Neural crest cell (in vitro differentiated cells): ENCODE data around the gene PCSK4. TPM values are rescaled to one million over a fixed set of nuclear protein-coding genes. Genes with fewer than 3 reads are reported as not detected.

ENCODE experiments used
- DNase-seq: peaks from one replicate; pipeline ENCODE4 v3.0.0; 2021; ENCODE audit warnings: low read depth, mixed read lengths, low spot score
- H3K27ac Mint-ChIP-seq: one replicate; pipeline ENCODE4 v1.8.0; 2021; ENCODE audit warnings: mild to moderate bottlenecking, mixed read lengths; ENCODE audit not compliant: unreplicated experiment
- H3K27me3 Mint-ChIP-seq: 2 replicates; pipeline ENCODE4 v1.8.0; 2021; ENCODE audit warnings: low read depth, mild to moderate bottlenecking, mixed read lengths
- H3K36me3 Mint-ChIP-seq: 2 replicates; pipeline ENCODE4 v1.8.0; 2021; ENCODE audit warnings: low read depth, mild to moderate bottlenecking, mixed read lengths
- H3K4me1 Mint-ChIP-seq: 2 replicates; pipeline ENCODE4 v1.8.0; 2021; ENCODE audit warnings: mixed read lengths
- H3K4me3 Mint-ChIP-seq: one replicate; pipeline ENCODE4 v1.8.0; 2021; ENCODE audit warnings: mild to moderate bottlenecking, mixed read lengths
- H3K9me3 Mint-ChIP-seq: 2 replicates; pipeline ENCODE4 v1.8.0; 2021; ENCODE audit warnings: mixed read lengths
- CTCF ChIP-seq: fragments of 200-600 bp; sonication (generic); conservative IDR thresholded peaks from 2 replicates; pipeline ENCODE4 v1.5.0; 2021; ENCODE audit warnings: antibody characterized with exemption, mild to moderate bottlenecking
- total RNA-seq: library from RNA; stranded (reverse); gene quantifications from 2 replicates; pipeline ENCODE4 v1.2.1, GENCODE V29; 2021

Gene PCSK4
- total RNA-seq, 1 donor from 2014 or later = 11.7 TPM

- H3K9me3 Mint-ChIP-seq = no peaks in the 10 kb centered on the region
- H3K27ac Mint-ChIP-seq = no peak overlapping the region
- no peak for DNase-seq
- peaks cover 23% of the 10 kb centered on the region for H3K27me3 Mint-ChIP-seq
- no peak for TF ChIP-seq CTCF
- H3K4me3 Mint-ChIP-seq = peak overlapping the region; percentile 38
- peaks cover 13% of the 10 kb centered on the region for H3K4me1 Mint-ChIP-seq
- H3K36me3 Mint-ChIP-seq = no peaks in the 10 kb centered on the region
Observed at GRCh38 chr19:1494115-1494815, 4.1 kb upstream of the PCSK4 start.

GRCh38 chr19:1492474-1493006, 2.4 kb upstream of the PCSK4 start:
- H3K27ac Mint-ChIP-seq = no peak overlapping the region
- no peaks in the 10 kb centered on the region for H3K36me3 Mint-ChIP-seq
- H3K27me3 Mint-ChIP-seq = peaks cover 23% of the 10 kb centered on the region
- DNase-seq = no peak
- TF ChIP-seq CTCF = no peak
- H3K9me3 Mint-ChIP-seq = no peaks in the 10 kb centered on the region
- peaks cover 13% of the 10 kb centered on the region for H3K4me1 Mint-ChIP-seq
- peak overlapping the region; percentile 31 for H3K4me3 Mint-ChIP-seq

GRCh38 chr19:1491849-1492170, 1.7 kb upstream of the PCSK4 start:
- Mint-ChIP-seq H3K27me3 (peaks cover 23% of the 10 kb centered on the region), H3K4me1 (peaks cover 13% of the 10 kb centered on the region), H3K36me3 (no peaks in the 10 kb centered on the region), H3K4me3 (peak overlapping the region; percentile 85), H3K9me3 (no peaks in the 10 kb centered on the region), H3K27ac (no peak overlapping the region)
- DNase-seq = no peak
- no peak for TF ChIP-seq CTCF

- H3K36me3 Mint-ChIP-seq = no peaks in the 10 kb centered on the region
- peak within 1 kb of the TSS; percentile 92 for H3K4me3 Mint-ChIP-seq
- DNase-seq = no peak
- peaks cover 23% of the 10 kb centered on the region for H3K27me3 Mint-ChIP-seq
- peaks cover 9% of the 10 kb centered on the region for H3K4me1 Mint-ChIP-seq
- H3K27ac Mint-ChIP-seq = peak within 1 kb of the TSS; percentile 100
- H3K9me3 Mint-ChIP-seq = no peaks in the 10 kb centered on the region
- TF ChIP-seq CTCF = no peak
Observed at GRCh38 chr19:1491114-1491848, 1.1 kb upstream of the PCSK4 start, which contains the start of gene REEP6. Gene REEP6, plus strand, starts transcription at chr19:1491181. Its CDS starts 89 bp downstream, at chr19:1491270.

- Mint-ChIP-seq H3K36me3 (no peaks in the 10 kb centered on the region), H3K4me1 (peaks cover 9% of the 10 kb centered on the region), H3K27me3 (peaks cover 23% of the 10 kb centered on the region), H3K4me3 (peak overlapping the region; percentile 62), H3K9me3 (no peaks in the 10 kb centered on the region), H3K27ac (no peak overlapping the region)
- no peak for TF ChIP-seq CTCF
- DNase-seq = no peak
Observed at GRCh38 chr19:1489463-1490310, 463 bp downstream of the PCSK4 start.
